Adrenal gland (tissue), 5 donors: ENCODE data around the gene M1AP.

ENCODE experiments used
- CTCF ChIP-seq, 6 experiments: fragments of 450-650 bp in 4 of 6; fragments of 200-600 bp in 2 of 6; sonication (generic) in 1 of 6; IDR thresholded peaks; 1 replicate in 5 of 6; 2 replicates in 1 of 6; pipeline versions ENCODE4 v1.5.1 to v1.8.0; 2016 to 2021; ENCODE audit warnings: antibody characterized with exemption in 6 of 6, mild to moderate bottlenecking in 2 of 6, moderate library complexity in 1 of 6
- POLR2A ChIP-seq, 2 donors: fragments of 450-650 bp; IDR thresholded peaks; one replicate each; pipeline ENCODE4 v1.6.1; 2017; ENCODE audit warnings: antibody characterized with exemption in 2 of 2, mild to moderate bottlenecking in 2 of 2, moderate library complexity in 1 of 2
- donor health status: DM: no; HTN: no; CAD: no.

DNA sequence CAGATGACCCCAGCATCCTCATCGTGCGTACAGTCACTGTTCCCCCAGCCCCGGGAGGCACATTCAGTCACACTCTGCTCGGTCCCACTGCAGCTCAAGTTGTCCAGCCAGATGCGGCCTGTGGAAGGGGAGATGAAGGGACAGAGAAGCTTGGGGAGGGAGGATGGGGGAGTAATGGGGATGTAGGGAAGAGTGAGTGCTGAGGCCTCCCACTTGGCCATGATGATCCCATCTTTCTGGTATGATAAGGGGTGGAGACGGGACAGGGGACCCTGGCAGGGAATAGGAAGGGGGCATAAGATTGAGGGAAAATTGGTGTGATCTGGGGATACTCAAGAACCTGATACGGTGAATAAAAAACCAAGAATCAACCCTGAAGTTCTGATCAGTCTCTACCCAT, 97.9 kb downstream of the M1AP start:
- TF ChIP-seq POLR2A (IDR thresholded peaks at IDR 0.05) (no peak), CTCF (IDR thresholded peaks at IDR 0.05) (no peak)
